ENCODE data around the gene TNPO1.
A peak's percentile ranks its signal among the peaks of the same experiment; 100 is the strongest.
"Not testable (repeated sequence)": the region's sequence is repeated elsewhere in the genome, so short reads cannot be mapped to it uniquely, and the experiment has no call there.

The TNPO1 gene

GRCh38 chr5:72816284-72817075, at the start of gene TNPO1:
TNPO1 (plus strand) TSS chr5:72816661; CDS start chr5:72816738, 77 bp downstream.
- peak; percentile 87 for DNase-seq

GRCh38 chr5:72767289-72768010, 49.0 kb upstream of the TNPO1 start:
- DNase-seq, result no peak

GRCh38 chr5:72770266-72770665, 46.2 kb upstream of the TNPO1 start:
- no peak for DNase-seq

GRCh38 chr5:72776684-72777083, 39.8 kb upstream of the TNPO1 start:
- no peak for DNase-seq

- DNase-seq, result no peak
Measured at GRCh38 chr5:72779520-72779919, 36.9 kb upstream of the TNPO1 start.

GRCh38 chr5:72783354-72783753, 33.1 kb upstream of the TNPO1 start:
- DNase-seq, result no peak

GRCh38 chr5:72784129-72784528, 32.3 kb upstream of the TNPO1 start:
- no peak for DNase-seq

GRCh38 chr5:72785801-72786200, 30.7 kb upstream of the TNPO1 start:
- no peak for DNase-seq

GRCh38 chr5:72786676-72787075, 29.8 kb upstream of the TNPO1 start:
- DNase-seq, result no peak

GRCh38 chr5:72788866-72789505, 27.5 kb upstream of the TNPO1 start:
- no peak for DNase-seq

- DNase-seq, result no peak
Measured at GRCh38 chr5:72790186-72790585, 26.3 kb upstream of the TNPO1 start.

- DNase-seq, result not testable (repeated sequence)
Measured at GRCh38 chr5:72792662-72793061, 23.8 kb upstream of the TNPO1 start.

- DNase-seq, result no peak
Measured at GRCh38 chr5:72796001-72796400, 20.5 kb upstream of the TNPO1 start.

GRCh38 chr5:72799721-72800120, 16.7 kb upstream of the TNPO1 start:
- no peak for DNase-seq

GRCh38 chr5:72808637-72809036, 7.8 kb upstream of the TNPO1 start:
- DNase-seq, result not testable (repeated sequence)

- no peak for DNase-seq
Measured at GRCh38 chr5:72811849-72812248, 4.6 kb upstream of the TNPO1 start.

- peak; percentile 13 for DNase-seq
Measured at GRCh38 chr5:72812488-72812887, 4.0 kb upstream of the TNPO1 start.

- no peak for DNase-seq
Measured at GRCh38 chr5:72814104-72814503, 2.4 kb upstream of the TNPO1 start.

- DNase-seq, result no peak
Measured at GRCh38 chr5:72814864-72815263, 1.6 kb upstream of the TNPO1 start.

GRCh38 chr5:72815580-72816283, 729 bp upstream of the TNPO1 start:
- peak; percentile 34 for DNase-seq

GRCh38 chr5:72817076-72817481, 618 bp downstream of the TNPO1 start:
- peak; percentile 27 for DNase-seq

- DNase-seq, result no peak
Measured at GRCh38 chr5:72817671-72818266, 1.3 kb downstream of the TNPO1 start.

Data from CD4-positive, alpha-beta T cell treated with Interferon gamma for 1 hour (primary cell).